Umbilical cord (tissue), 2 donors: ENCODE results near the gene ADCY9. TPM values are rescaled to one million over a fixed set of nuclear protein-coding genes. Genes with fewer than 3 reads are reported as not detected.
"Not testable (repeated sequence)": the region's sequence is repeated elsewhere in the genome, so short reads cannot be mapped to it uniquely, and the experiment has no call there.

Experiments used
- DNase-seq: peaks from one replicate; pipeline ENCODE4 v3.0.0-alpha.2; 2015; ENCODE audit warnings: low spot score
- total RNA-seq: library from RNA; depleted of rRNA; stranded (reverse); fragments of >200 nt; gene quantifications from one replicate; pipeline ENCODE4 v1.2.3, GENCODE V29; 2014; ENCODE audit warnings: low replicate concordance; ENCODE audit not compliant: insufficient read depth

The ADCY9 gene
- total RNA-seq, 1 donor from 2014 or later, result 19.0 TPM

- DNase-seq, result peak; percentile 25
Observed at GRCh38 chr16:4071686-4072561, 44.3 kb downstream of the ADCY9 start.

GRCh38 chr16:4070936-4071335 is 45.3 kb downstream of the ADCY9 start:
- no peak for DNase-seq

- no peak for DNase-seq
Observed at GRCh38 chr16:4067262-4068001, 48.8 kb downstream of the ADCY9 start.

- no peak for DNase-seq
Observed at GRCh38 chr16:4064950-4065352, 51.3 kb downstream of the ADCY9 start.

- DNase-seq, result no peak
Observed at GRCh38 chr16:4062212-4062802, 53.9 kb downstream of the ADCY9 start.

GRCh38 chr16:4060823-4061222 is 55.4 kb downstream of the ADCY9 start:
- DNase-seq, result no peak

- DNase-seq, result no peak
Observed at GRCh38 chr16:4060009-4060408, 56.2 kb downstream of the ADCY9 start.

GRCh38 chr16:4058386-4058785 is 57.9 kb downstream of the ADCY9 start:
- DNase-seq, result no peak

GRCh38 chr16:4057439-4057877 is 58.8 kb downstream of the ADCY9 start:
- DNase-seq, result peak; percentile 55

- DNase-seq, result no peak
Observed at GRCh38 chr16:4056161-4057105, 59.8 kb downstream of the ADCY9 start.

- DNase-seq, result no peak
Observed at GRCh38 chr16:4055748-4056147, 60.5 kb downstream of the ADCY9 start.

- DNase-seq, result peak; percentile 45
Observed at GRCh38 chr16:4053301-4053845, 62.9 kb downstream of the ADCY9 start.

- no peak for DNase-seq
Observed at GRCh38 chr16:4052801-4053293, 63.4 kb downstream of the ADCY9 start.

- DNase-seq, result no peak
Observed at GRCh38 chr16:4052096-4052495, 64.1 kb downstream of the ADCY9 start.

GRCh38 chr16:4051591-4051990 is 64.7 kb downstream of the ADCY9 start:
- no peak for DNase-seq

GRCh38 chr16:4049031-4049430 is 67.2 kb downstream of the ADCY9 start:
- DNase-seq, result no peak

- DNase-seq, result no peak
Observed at GRCh38 chr16:4048481-4048880, 67.8 kb downstream of the ADCY9 start.

GRCh38 chr16:4046221-4046620 is 70.0 kb downstream of the ADCY9 start:
- DNase-seq, result peak; percentile 12

- DNase-seq, result not testable (repeated sequence)
Observed at GRCh38 chr16:4045561-4045960, 70.7 kb downstream of the ADCY9 start.

- no peak for DNase-seq
Observed at GRCh38 chr16:4042581-4042980, 73.7 kb downstream of the ADCY9 start.

- DNase-seq, result no peak
Observed at GRCh38 chr16:4038448-4038847, 77.8 kb downstream of the ADCY9 start.
